Calu3 (cell line): ENCODE measurements around the gene CPSF4L. TPM values are rescaled to one million over a fixed set of nuclear protein-coding genes. Genes with fewer than 3 reads are reported as not detected.

ENCODE experiments used
- BruUV-seq: library from RNA; stranded (reverse); fragments of 400-500 nt; replicated peaks from 2 replicates; lab custom pipeline; 2021; lab: Mats Ljungman, UMichigan
- CTCF ChIA-PET: fragments of 300-600 bp; sonication (Branson Sonifier 250); formaldehyde crosslinking; loops from one replicate; lab custom pipeline; 2022; ENCODE audit warnings: antibody characterized with exemption; lab: Charles Lee
- DNase-seq: peaks from one replicate; pipeline ENCODE4 v3.0.0; 2022
- H3K27ac Mint-ChIP-seq: one replicate; pipeline ENCODE4 v1.8.0; 2022; ENCODE audit warnings: mixed read lengths; ENCODE audit not compliant: unreplicated experiment
- H3K27me3 Mint-ChIP-seq: one replicate; pipeline ENCODE4 v1.8.0; 2022; ENCODE audit warnings: mixed read lengths; ENCODE audit not compliant: unreplicated experiment
- H3K36me3 Mint-ChIP-seq: one replicate; pipeline ENCODE4 v1.8.0; 2022; ENCODE audit warnings: mild to moderate bottlenecking, moderate library complexity, mixed read lengths; ENCODE audit not compliant: insufficient read depth, unreplicated experiment
- H3K4me1 Mint-ChIP-seq: one replicate; pipeline ENCODE4 v1.8.0; 2022; ENCODE audit warnings: mild to moderate bottlenecking, low read depth, mixed read lengths; ENCODE audit not compliant: unreplicated experiment
- H3K4me3 Mint-ChIP-seq: one replicate; pipeline ENCODE4 v1.8.0; 2022; ENCODE audit warnings: mild to moderate bottlenecking, low read depth, moderate library complexity, mixed read lengths; ENCODE audit not compliant: unreplicated experiment
- H3K9me3 Mint-ChIP-seq: one replicate; pipeline ENCODE4 v1.8.0; 2022; ENCODE audit warnings: low read depth, mixed read lengths; ENCODE audit not compliant: unreplicated experiment
- intact Hi-C: fragments of 100-400 bp; cut with micrococcal nuclease; formaldehyde crosslinking; loops from one replicate; pipeline ENCODE4 v1.10.0; 2022; ENCODE audit not compliant: unreplicated experiment
- total RNA-seq: library from RNA; stranded (reverse); gene quantifications from 2 replicates; pipeline ENCODE4 v1.2.3, GENCODE V29; 2022
- TF ChIP-seq, protein P1 (sequence below): fragments of 200-600 bp; IDR thresholded peaks from one replicate; pipeline ENCODE4 v1.8.0; 2022; ENCODE audit warnings: antibody characterized with exemption; ENCODE audit not compliant: unreplicated experiment

Gene CPSF4L
- total RNA-seq, 1 experiment from 2014 or later = not detected

DNA sequence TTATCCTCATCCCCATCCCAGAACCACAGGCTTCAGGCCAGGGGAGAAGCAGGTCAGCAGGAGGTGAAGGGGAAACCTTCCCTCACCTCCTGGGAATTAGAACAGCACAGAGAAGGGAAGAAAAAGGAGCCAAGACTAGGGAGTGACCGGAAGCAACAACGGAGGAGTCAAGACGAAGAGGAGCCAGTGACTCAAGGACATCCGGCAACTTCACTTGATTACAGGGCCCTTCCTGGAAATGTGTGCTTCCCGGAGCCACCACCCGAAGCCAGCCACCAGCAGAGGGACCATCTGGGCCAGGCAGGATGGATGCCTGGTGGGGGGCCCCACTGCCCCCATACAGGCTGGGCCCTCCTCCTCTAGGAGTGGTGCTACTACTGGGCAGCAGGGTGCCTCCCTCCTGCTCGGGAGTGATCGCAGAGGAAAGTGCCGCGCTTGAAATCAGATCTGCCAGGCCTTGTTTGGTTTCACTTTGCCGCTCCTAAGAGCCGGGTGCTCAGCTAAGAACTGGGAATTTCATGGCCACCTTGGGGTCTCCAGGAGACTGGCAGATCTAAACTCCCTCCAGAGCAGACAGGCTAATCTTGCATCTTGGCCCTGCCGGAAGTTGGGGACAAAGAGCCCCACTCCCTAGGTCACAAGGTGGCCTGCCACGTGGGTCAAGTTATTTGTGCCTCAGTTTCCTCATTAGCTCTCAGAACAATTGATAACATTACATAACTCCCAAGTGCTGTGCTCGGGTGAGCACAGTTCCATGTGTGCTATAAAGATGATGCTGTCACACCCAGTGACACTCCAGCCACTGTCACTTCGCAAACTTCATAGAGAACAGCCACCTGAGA lies 43.5 kb upstream of the CPSF4L start:
- peak; percentile 63 for DNase-seq
- Mint-ChIP-seq H3K4me3 (peak overlapping the region; percentile 62), H3K36me3 (peaks cover 39% of the 10 kb centered on the region), H3K9me3 (no peaks in the 10 kb centered on the region), H3K27ac (peak overlapping the region; percentile 55), H3K4me1 (peaks cover 68% of the 10 kb centered on the region), H3K27me3 (no peaks in the 10 kb centered on the region)
- CTCF ChIA-PET = interaction anchor here (0.7 kb wide), 1 partner anchor 12 kb away, joined by 6 read pairs; no protein-coding TSS in a partner anchor
- TF ChIP-seq, protein P1, sequence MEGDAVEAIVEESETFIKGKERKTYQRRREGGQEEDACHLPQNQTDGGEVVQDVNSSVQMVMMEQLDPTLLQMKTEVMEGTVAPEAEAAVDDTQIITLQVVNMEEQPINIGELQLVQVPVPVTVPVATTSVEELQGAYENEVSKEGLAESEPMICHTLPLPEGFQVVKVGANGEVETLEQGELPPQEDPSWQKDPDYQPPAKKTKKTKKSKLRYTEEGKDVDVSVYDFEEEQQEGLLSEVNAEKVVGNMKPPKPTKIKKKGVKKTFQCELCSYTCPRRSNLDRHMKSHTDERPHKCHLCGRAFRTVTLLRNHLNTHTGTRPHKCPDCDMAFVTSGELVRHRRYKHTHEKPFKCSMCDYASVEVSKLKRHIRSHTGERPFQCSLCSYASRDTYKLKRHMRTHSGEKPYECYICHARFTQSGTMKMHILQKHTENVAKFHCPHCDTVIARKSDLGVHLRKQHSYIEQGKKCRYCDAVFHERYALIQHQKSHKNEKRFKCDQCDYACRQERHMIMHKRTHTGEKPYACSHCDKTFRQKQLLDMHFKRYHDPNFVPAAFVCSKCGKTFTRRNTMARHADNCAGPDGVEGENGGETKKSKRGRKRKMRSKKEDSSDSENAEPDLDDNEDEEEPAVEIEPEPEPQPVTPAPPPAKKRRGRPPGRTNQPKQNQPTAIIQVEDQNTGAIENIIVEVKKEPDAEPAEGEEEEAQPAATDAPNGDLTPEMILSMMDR = no peak
- intact Hi-C loops = loop anchor here (5.0 kb wide), 1 partner anchor 67 kb away; no protein-coding TSS in a partner anchor
- BruUV-seq = no TSS peak

DNA sequence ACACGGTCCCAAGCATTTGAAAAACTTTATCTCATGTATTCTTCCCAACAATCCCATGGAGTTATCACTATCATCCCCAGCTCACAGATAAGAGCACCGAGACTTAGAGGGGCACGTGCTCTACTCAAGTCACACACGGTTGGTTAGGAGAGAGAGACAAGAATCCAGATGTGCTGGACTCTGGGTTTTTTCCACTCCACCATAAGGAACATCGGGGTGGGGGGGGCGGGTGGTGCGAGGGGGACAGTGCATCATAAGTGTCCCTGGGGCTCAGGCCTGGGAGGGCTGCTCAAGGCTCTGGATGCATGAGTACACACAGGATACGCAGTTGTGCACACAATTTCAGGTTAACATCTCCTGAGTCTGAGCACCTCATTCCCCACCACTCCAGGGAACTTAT lies 42.8 kb upstream of the CPSF4L start:
- intact Hi-C loops = no loop called here
- TF ChIP-seq, protein P1 = no peak
- DNase-seq = no peak
- Mint-ChIP-seq H3K9me3 (no peaks in the 10 kb centered on the region), H3K36me3 (peaks cover 38% of the 10 kb centered on the region), H3K4me3 (peak overlapping the region; percentile 62), H3K27ac (peak overlapping the region; percentile 55), H3K4me1 (peaks cover 69% of the 10 kb centered on the region), H3K27me3 (no peaks in the 10 kb centered on the region)
- CTCF ChIA-PET = interaction anchor here (0.5 to 0.7 kb wide), 3 partner anchors 9 to 13 kb away, joined by 3 to 6 read pairs (median 4); no protein-coding TSS in a partner anchor
- no TSS peak for BruUV-seq

DNA sequence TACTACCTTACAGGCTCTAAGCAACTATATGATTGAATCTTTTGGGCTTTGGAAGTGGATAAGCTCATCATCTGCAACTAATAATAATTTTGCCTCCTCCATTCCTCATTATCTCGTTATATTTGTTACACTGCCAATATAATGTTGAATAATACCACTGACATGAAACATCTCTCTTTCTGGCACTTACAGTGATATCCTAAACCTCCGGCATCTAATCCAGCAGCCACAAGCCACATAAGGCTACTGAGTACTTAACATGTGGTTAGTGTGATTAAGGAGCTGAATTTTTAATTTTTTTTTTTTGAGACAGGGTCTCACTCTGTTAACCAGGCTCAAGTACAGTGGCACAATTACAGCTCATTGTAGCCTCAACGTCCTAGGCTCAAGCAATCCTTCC lies 40.5 kb upstream of the CPSF4L start:
- DNase-seq = no peak
- Mint-ChIP-seq H3K27me3 (no peaks in the 10 kb centered on the region), H3K36me3 (peaks cover 28% of the 10 kb centered on the region), H3K4me1 (peaks cover 52% of the 10 kb centered on the region), H3K9me3 (no peaks in the 10 kb centered on the region), H3K4me3 (no peak overlapping the region), H3K27ac (no peak overlapping the region)
- intact Hi-C loops = no loop called here
- BruUV-seq = no TSS peak
- TF ChIP-seq, protein P1 = no peak
- CTCF ChIA-PET = interaction anchor here (0.6 kb wide), 1 partner anchor 138 kb away, joined by 3 read pairs; no protein-coding TSS in a partner anchor

DNA sequence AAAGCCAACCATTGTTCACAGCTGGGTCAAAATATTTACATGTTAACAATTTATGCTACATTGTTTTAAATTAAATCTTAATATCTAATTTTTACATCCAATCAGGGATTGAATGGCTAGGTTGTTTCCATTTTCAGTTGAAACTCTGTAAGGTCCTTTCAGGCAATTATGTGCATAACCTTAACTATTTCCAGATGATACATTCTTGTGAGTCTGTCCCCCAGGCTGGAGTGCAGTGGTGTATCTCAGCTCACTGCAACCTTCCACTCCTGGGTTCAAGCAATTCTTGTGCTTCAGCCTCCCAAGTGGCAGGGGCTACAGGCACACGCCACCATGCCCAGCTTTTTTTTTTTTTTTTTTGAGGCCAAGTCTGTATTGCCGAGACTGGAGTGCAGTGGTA lies 39.7 kb upstream of the CPSF4L start:
- intact Hi-C loops = no loop called here
- peaks cover 21% of the 10 kb centered on the region for H3K36me3 Mint-ChIP-seq
- no peaks in the 10 kb centered on the region for H3K27me3 Mint-ChIP-seq
- H3K4me1 Mint-ChIP-seq = peaks cover 44% of the 10 kb centered on the region
- no peaks in the 10 kb centered on the region for H3K9me3 Mint-ChIP-seq
- no peak for DNase-seq
- H3K4me3 Mint-ChIP-seq = no peak overlapping the region
- H3K27ac Mint-ChIP-seq = no peak overlapping the region
- BruUV-seq = no TSS peak
- CTCF ChIA-PET = interaction anchor here (0.6 to 0.7 kb wide), 3 partner anchors 9 to 889 kb away, joined by 3 to 4 read pairs (median 3); no protein-coding TSS in a partner anchor
- TF ChIP-seq, protein P1 = no peak
